ENCODE results near the gene SIGLEC6.

DNA sequence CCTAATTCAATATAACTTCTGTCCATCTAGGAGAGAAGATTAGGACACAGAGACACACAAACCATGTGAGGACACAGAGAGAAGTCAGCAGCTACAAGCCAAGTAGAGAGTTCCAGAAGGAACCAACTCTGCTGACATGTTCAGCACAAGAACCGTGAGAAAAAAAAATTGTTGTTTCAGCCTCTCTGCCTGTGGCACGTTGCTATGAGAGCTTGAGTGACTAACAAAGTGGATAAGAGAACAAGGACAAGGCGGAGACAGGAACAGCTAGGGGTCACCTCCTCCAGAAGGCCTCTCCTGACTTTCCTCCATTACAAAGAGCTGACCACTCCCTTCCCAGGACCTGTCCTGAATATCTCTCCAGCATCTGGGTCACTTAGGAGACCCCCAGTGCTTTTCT is 24.3 kb downstream of the SIGLEC6 start:
- TF ChIP-seq, protein P1, sequence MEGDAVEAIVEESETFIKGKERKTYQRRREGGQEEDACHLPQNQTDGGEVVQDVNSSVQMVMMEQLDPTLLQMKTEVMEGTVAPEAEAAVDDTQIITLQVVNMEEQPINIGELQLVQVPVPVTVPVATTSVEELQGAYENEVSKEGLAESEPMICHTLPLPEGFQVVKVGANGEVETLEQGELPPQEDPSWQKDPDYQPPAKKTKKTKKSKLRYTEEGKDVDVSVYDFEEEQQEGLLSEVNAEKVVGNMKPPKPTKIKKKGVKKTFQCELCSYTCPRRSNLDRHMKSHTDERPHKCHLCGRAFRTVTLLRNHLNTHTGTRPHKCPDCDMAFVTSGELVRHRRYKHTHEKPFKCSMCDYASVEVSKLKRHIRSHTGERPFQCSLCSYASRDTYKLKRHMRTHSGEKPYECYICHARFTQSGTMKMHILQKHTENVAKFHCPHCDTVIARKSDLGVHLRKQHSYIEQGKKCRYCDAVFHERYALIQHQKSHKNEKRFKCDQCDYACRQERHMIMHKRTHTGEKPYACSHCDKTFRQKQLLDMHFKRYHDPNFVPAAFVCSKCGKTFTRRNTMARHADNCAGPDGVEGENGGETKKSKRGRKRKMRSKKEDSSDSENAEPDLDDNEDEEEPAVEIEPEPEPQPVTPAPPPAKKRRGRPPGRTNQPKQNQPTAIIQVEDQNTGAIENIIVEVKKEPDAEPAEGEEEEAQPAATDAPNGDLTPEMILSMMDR (IDR thresholded peaks at IDR 0.05) = no peak
- no peak for TF ChIP-seq EP300 (IDR thresholded peaks at IDR 0.05)
